ENCODE data around the gene USP46. TPM values are rescaled to one million over a fixed set of nuclear protein-coding genes. Genes with fewer than 3 reads are reported as not detected.

Gene USP46
- total and polyA plus RNA-seq, 4 donors = 4.8 to 24.1 (median 14.5) TPM

GRCh38 chr4:52661966-52662690, 3.0 kb upstream of the USP46 start:
- H3K27me3 ChIP-seq (ENCODE audit: control insufficient read depth in 1 of 2, insufficient read depth in 2 of 2, low read length in 1 of 2) = no peaks in the 10 kb centered on the region
- intact Hi-C loops (cut with DNase I) = loop anchor here (5.0 to 10.0 kb wide), 4 partner anchors 115 to 323 kb away; no protein-coding TSS in a partner anchor
- ATAC-seq (ENCODE audit: low FRiP score) = no peak
- DNase-seq = no peak
- H3K4me3 ChIP-seq (ENCODE audit: low read length in 2 of 2) = no peak overlapping the region
- H3K27ac ChIP-seq (ENCODE audit: low read depth in 1 of 2, low read length in 2 of 2) = no peak overlapping the region
- no peaks in the 10 kb centered on the region for H3K4me1 ChIP-seq (ENCODE audit: control insufficient read depth in 1 of 2, insufficient read depth in 2 of 2, low read length in 2 of 2)
- no peaks in the 10 kb centered on the region for H3K9me3 ChIP-seq (ENCODE audit: control insufficient read depth, low read length)
- no peaks in the 10 kb centered on the region for H3K36me3 ChIP-seq (ENCODE audit: control insufficient read depth in 1 of 2, insufficient read depth in 2 of 2, low read length in 1 of 2)
- 90 to 93% methylated on average over 4 of the region's 4 CpGs for WGBS, 2 donors

GRCh38 chr4:52660643-52661042, 1.5 kb upstream of the USP46 start:
- no peak for ATAC-seq (ENCODE audit: low FRiP score)
- no peak for DNase-seq
- intact Hi-C loops (cut with DNase I) = loop anchor here (5.0 to 10.0 kb wide), 4 partner anchors 113 to 324 kb away; no protein-coding TSS in a partner anchor
- no peaks in the 10 kb centered on the region for H3K36me3 ChIP-seq (ENCODE audit: control insufficient read depth in 1 of 2, insufficient read depth in 2 of 2, low read length in 1 of 2)
- H3K27me3 ChIP-seq (ENCODE audit: control insufficient read depth in 1 of 2, insufficient read depth in 2 of 2, low read length in 1 of 2) = no peaks in the 10 kb centered on the region
- H3K4me1 ChIP-seq (ENCODE audit: control insufficient read depth in 1 of 2, insufficient read depth in 2 of 2, low read length in 2 of 2) = peaks cover 0 to 1% of the 10 kb centered on the region in 2 donors
- H3K9me3 ChIP-seq (ENCODE audit: control insufficient read depth, low read length) = no peaks in the 10 kb centered on the region
- H3K27ac ChIP-seq (ENCODE audit: low read depth in 1 of 2, low read length in 2 of 2) = no peak overlapping the region
- no peak overlapping the region for H3K4me3 ChIP-seq (ENCODE audit: low read length in 2 of 2)
- 96 to 98% methylated on average over 6 of the region's 6 CpGs for WGBS, 2 donors

GRCh38 chr4:52659722-52660261, 691 bp upstream of the USP46 start:
- WGBS, 2 donors = 0 to 1% methylated on average over 39 to 45 of the region's 45 CpGs
- ATAC-seq (ENCODE audit: low FRiP score) (peak; percentile 68), DNase-seq (peak; percentile 78 to 92)
- Histone ChIP-seq H3K4me3 (ENCODE audit: low read length in 2 of 2) (peak overlapping the region; percentile 91 to 92), H3K36me3 (ENCODE audit: control insufficient read depth in 1 of 2, insufficient read depth in 2 of 2, low read length in 1 of 2) (no peaks in the 10 kb centered on the region), H3K27me3 (ENCODE audit: control insufficient read depth in 1 of 2, insufficient read depth in 2 of 2, low read length in 1 of 2) (no peaks in the 10 kb centered on the region), H3K27ac (ENCODE audit: low read depth in 1 of 2, low read length in 2 of 2) (peak overlapping the region; percentile 74 to 88), H3K9me3 (ENCODE audit: control insufficient read depth, low read length) (no peaks in the 10 kb centered on the region), H3K4me1 (ENCODE audit: control insufficient read depth in 1 of 2, insufficient read depth in 2 of 2, low read length in 2 of 2) (peaks cover 0 to 1% of the 10 kb centered on the region in 2 donors)
- intact Hi-C loops (cut with DNase I) = loop anchor here (5.0 to 10.0 kb wide), 7 partner anchors 53 to 325 kb away; partner anchors contain the start of gene RASL11B (in 1 of the 2)

- H3K27ac ChIP-seq (ENCODE audit: low read depth in 1 of 2, low read length in 2 of 2) = peak overlapping the region; percentile 15 to 79
- no peak for DNase-seq
- peaks cover 0 to 1% of the 10 kb centered on the region in 2 donors for H3K4me1 ChIP-seq (ENCODE audit: control insufficient read depth in 1 of 2, insufficient read depth in 2 of 2, low read length in 2 of 2)
- ATAC-seq (ENCODE audit: low FRiP score) = no peak
- no peaks in the 10 kb centered on the region for H3K36me3 ChIP-seq (ENCODE audit: control insufficient read depth in 1 of 2, insufficient read depth in 2 of 2, low read length in 1 of 2)
- peak overlapping the region; percentile 92 to 94 for H3K4me3 ChIP-seq (ENCODE audit: low read length in 2 of 2)
- H3K27me3 ChIP-seq (ENCODE audit: control insufficient read depth in 1 of 2, insufficient read depth in 2 of 2, low read length in 1 of 2) = no peaks in the 10 kb centered on the region
- no peaks in the 10 kb centered on the region for H3K9me3 ChIP-seq (ENCODE audit: control insufficient read depth, low read length)
- 0 to 1% methylated on average over 11 to 33 of the region's 33 CpGs for WGBS, 2 donors
- intact Hi-C loops (cut with DNase I) = loop anchor here (5.0 kb wide), 4 partner anchors 54 to 204 kb away; partner anchors contain the start of gene RASL11B (in 1 of the 2)
Measured at GRCh38 chr4:52658641-52659000, 480 bp downstream of the USP46 start.

GRCh38 chr4:52657618-52658501, 1.2 kb downstream of the USP46 start:
- Histone ChIP-seq H3K4me3 (ENCODE audit: low read length in 2 of 2) (peak overlapping the region; percentile 92 to 94), H3K9me3 (ENCODE audit: control insufficient read depth, low read length) (no peaks in the 10 kb centered on the region), H3K27ac (ENCODE audit: low read depth in 1 of 2, low read length in 2 of 2) (peak overlapping the region in 1 of 2 donors; percentile 29), H3K36me3 (ENCODE audit: control insufficient read depth in 1 of 2, insufficient read depth in 2 of 2, low read length in 1 of 2) (no peaks in the 10 kb centered on the region), H3K27me3 (ENCODE audit: control insufficient read depth in 1 of 2, insufficient read depth in 2 of 2, low read length in 1 of 2) (no peaks in the 10 kb centered on the region), H3K4me1 (ENCODE audit: control insufficient read depth in 1 of 2, insufficient read depth in 2 of 2, low read length in 2 of 2) (peaks cover 0 to 1% of the 10 kb centered on the region in 2 donors)
- no peak for DNase-seq
- WGBS, 2 donors = 12 to 14% methylated on average over 18 of the region's 18 CpGs
- intact Hi-C loops (cut with DNase I) = loop anchor here (5.0 kb wide), 4 partner anchors 54 to 204 kb away; partner anchors contain the start of gene RASL11B (in 1 of the 2)
- ATAC-seq (ENCODE audit: low FRiP score) = peak; percentile 4

GRCh38 chr4:52657292-52657617, 1.8 kb downstream of the USP46 start:
- WGBS, 2 donors = 41 to 43% methylated on average over 8 of the region's 8 CpGs

GRCh38 chr4:52655506-52655905, 3.6 kb downstream of the USP46 start:
- H3K36me3 ChIP-seq (ENCODE audit: control insufficient read depth in 1 of 2, insufficient read depth in 2 of 2, low read length in 1 of 2) = no peaks in the 10 kb centered on the region
- DNase-seq = no peak
- H3K27me3 ChIP-seq (ENCODE audit: control insufficient read depth in 1 of 2, insufficient read depth in 2 of 2, low read length in 1 of 2) = no peaks in the 10 kb centered on the region
- H3K4me1 ChIP-seq (ENCODE audit: control insufficient read depth in 1 of 2, insufficient read depth in 2 of 2, low read length in 2 of 2) = peaks cover 0 to 1% of the 10 kb centered on the region in 2 donors
- peak overlapping the region in 1 of 2 donors; percentile 36 for H3K27ac ChIP-seq (ENCODE audit: low read depth in 1 of 2, low read length in 2 of 2)
- ATAC-seq (ENCODE audit: low FRiP score) = no peak
- H3K9me3 ChIP-seq (ENCODE audit: control insufficient read depth, low read length) = no peaks in the 10 kb centered on the region
- H3K4me3 ChIP-seq (ENCODE audit: low read length in 2 of 2) = no peak overlapping the region
- intact Hi-C loops (cut with DNase I) = loop anchor here (5.0 kb wide), 4 partner anchors 57 to 207 kb away; partner anchors contain the start of gene RASL11B (in 1 of the 2)

More at GRCh38 chr4:52657292-52657617, 1.8 kb downstream of the USP46 start:
- Histone ChIP-seq H3K36me3 (ENCODE audit: control insufficient read depth in 1 of 2, insufficient read depth in 2 of 2, low read length in 1 of 2) (no peaks in the 10 kb centered on the region), H3K4me3 (ENCODE audit: low read length in 2 of 2) (peak overlapping the region in 1 of 2 donors; percentile 92), H3K27ac (ENCODE audit: low read depth in 1 of 2, low read length in 2 of 2) (no peak overlapping the region), H3K27me3 (ENCODE audit: control insufficient read depth in 1 of 2, insufficient read depth in 2 of 2, low read length in 1 of 2) (no peaks in the 10 kb centered on the region), H3K9me3 (ENCODE audit: control insufficient read depth, low read length) (no peaks in the 10 kb centered on the region), H3K4me1 (ENCODE audit: control insufficient read depth in 1 of 2, insufficient read depth in 2 of 2, low read length in 2 of 2) (peaks cover 0 to 1% of the 10 kb centered on the region in 2 donors)
- no peak for ATAC-seq (ENCODE audit: low FRiP score)
- intact Hi-C loops (cut with DNase I) = loop anchor here (5.0 kb wide), 4 partner anchors 55 to 205 kb away; partner anchors contain the start of gene RASL11B (in 1 of the 2)
- no peak for DNase-seq

- no peaks in the 10 kb centered on the region for H3K9me3 ChIP-seq (ENCODE audit: control insufficient read depth, low read length)
- intact Hi-C loops (cut with DNase I) = no loop called here
- 45 to 46% methylated on average over 2 of the region's 2 CpGs for whole genome bisulfite sequencing, 2 donors
- DNase-seq (no peak), ATAC-seq (ENCODE audit: low FRiP score) (no peak)
- no peak overlapping the region for H3K4me3 ChIP-seq (ENCODE audit: low read length in 2 of 2)
- peaks cover 5 to 9% of the 10 kb centered on the region in 2 donors for H3K4me1 ChIP-seq (ENCODE audit: control insufficient read depth in 1 of 2, insufficient read depth in 2 of 2, low read length in 2 of 2)
- H3K27me3 ChIP-seq (ENCODE audit: control insufficient read depth in 1 of 2, insufficient read depth in 2 of 2, low read length in 1 of 2) = no peaks in the 10 kb centered on the region
- H3K36me3 ChIP-seq (ENCODE audit: control insufficient read depth in 1 of 2, insufficient read depth in 2 of 2, low read length in 1 of 2) = no peaks in the 10 kb centered on the region
- H3K27ac ChIP-seq (ENCODE audit: low read depth in 1 of 2, low read length in 2 of 2) = peak overlapping the region; percentile 36 to 82
Measured at GRCh38 chr4:52651996-52652672, 7.0 kb downstream of the USP46 start.
